SK-N-SH (cell line): Measurements from ENCODE around the gene COL17A1. TPM values are rescaled to one million over a fixed set of nuclear protein-coding genes. Genes with fewer than 3 reads are reported as not detected.

Experiments used
- CTCF ChIA-PET: fragments of 300-600, 350-600 bp; formaldehyde crosslinking; extraction: SDS; loops from one replicate; lab custom pipeline; 2021; lab: Yijun Ruan, JAX
- POLR2A ChIA-PET: fragments of 350-600 bp; sonication (Branson Sonifier 250); formaldehyde crosslinking; extraction: SDS; loops from one replicate; lab custom pipeline; 2020; ENCODE audit warnings: antibody characterized with exemption, inconsistent platforms; lab: Yijun Ruan, JAX
- DNase-seq: peaks from one replicate; pipeline ENCODE4 v3.0.0; 2012
- H2AFZ ChIP-seq: fragments of 200-600 bp; sonication (generic); 2 replicates; pipeline ENCODE4 v1.8.1; 2016; ENCODE audit warnings: antibody characterized with exemption, mild to moderate bottlenecking, low read depth
- H3F3A ChIP-seq: fragments of 200-600 bp; sonication (generic); replicated peaks from 2 replicates; pipeline ENCODE3; 2016; ENCODE audit warnings: antibody characterized with exemption, mild to moderate bottlenecking; ENCODE audit not compliant: insufficient read depth
- H3K27ac ChIP-seq, 2 experiments: fragments of 200-500 bp in 1 of 2; fragments of 200-600 bp in 1 of 2; sonication (Bioruptor generic) in 1 of 2; sonication (generic), shearing (Covaris generic) in 1 of 2; 2 replicates each; pipeline versions ENCODE4 v1.5.1 to v1.6.1; 2014 to 2016; ENCODE audit warnings: low read depth in 2 of 2, inconsistent platforms in 1 of 2, low read length in 1 of 2, mild to moderate bottlenecking in 1 of 2, mixed read lengths in 1 of 2
- H3K27me3 ChIP-seq: fragments of 200-600 bp; sonication (generic), shearing (Covaris generic); 2 replicates; pipeline ENCODE4 v1.6.1; 2016; ENCODE audit warnings: mixed run types; ENCODE audit not compliant: insufficient read depth
- H3K36me3 ChIP-seq, 2 experiments: fragments of 200-500 bp in 1 of 2; fragments of 200-600 bp in 1 of 2; sonication (Bioruptor generic) in 1 of 2; sonication (generic) in 1 of 2; replicated peaks in 1 of 2; 2 replicates each; pipeline versions ENCODE3 to v1.5.1; 2014 to 2016; ENCODE audit warnings: low read length in 1 of 2, mild to moderate bottlenecking in 1 of 2; ENCODE audit not compliant: insufficient read depth in 2 of 2, control insufficient read depth in 1 of 2
- H3K4me1 ChIP-seq, 2 experiments: fragments of 200-500 bp in 1 of 2; fragments of 200-600 bp in 1 of 2; sonication (Bioruptor generic) in 1 of 2; sonication (generic), shearing (Covaris generic) in 1 of 2; 2 replicates each; pipeline versions ENCODE4 v1.5.1 to v1.6.1; 2014 to 2016; ENCODE audit warnings: low read depth in 1 of 2, low read length in 1 of 2, mixed run types in 1 of 2; ENCODE audit not compliant: insufficient read depth in 2 of 2, control insufficient read depth in 1 of 2
- H3K4me2 ChIP-seq: fragments of 200-600 bp; sonication (generic), shearing (Covaris generic); 2 replicates; pipeline ENCODE4 v1.6.1; 2017; ENCODE audit warnings: mixed run types
- H3K4me3 ChIP-seq, 2 experiments: fragments of 200-500 bp in 1 of 2; fragments of 200-600 bp in 1 of 2; sonication (Bioruptor generic) in 1 of 2; sonication (generic), shearing (Covaris generic) in 1 of 2; 2 replicates each; pipeline versions ENCODE4 v1.5.1 to v1.8.1; 2014 to 2016; ENCODE audit warnings: low read depth in 2 of 2, inconsistent platforms in 1 of 2, low read length in 1 of 2, mild to moderate bottlenecking in 1 of 2, mixed read lengths in 1 of 2, moderate library complexity in 1 of 2
- H3K79me2 ChIP-seq: fragments of 200-600 bp; sonication (generic); 2 replicates; pipeline ENCODE4 v1.8.1; 2017; ENCODE audit warnings: mild to moderate bottlenecking; ENCODE audit not compliant: insufficient read depth
- H3K9ac ChIP-seq: fragments of 200-600 bp; sonication (generic); 2 replicates; pipeline ENCODE4 v1.6.1; 2017; ENCODE audit warnings: mixed run types
- H3K9me2 ChIP-seq: fragments of 200-600 bp; sonication (generic); 2 replicates; pipeline ENCODE4 v1.6.1; 2017; ENCODE audit warnings: mixed run types
- H3K9me3 ChIP-seq: fragments of 200-600 bp; sonication (generic); 2 replicates; pipeline ENCODE4 v1.6.1; 2017; ENCODE audit warnings: mixed run types, mild to moderate bottlenecking, moderate library complexity
- H4K20me1 ChIP-seq: fragments of 200-600 bp; sonication (generic); 2 replicates; pipeline ENCODE4 v1.6.1; 2017; ENCODE audit warnings: mild to moderate bottlenecking, mixed run types; ENCODE audit not compliant: insufficient read depth
- CTCF ChIP-seq: fragments of 200-600 bp; sonication (generic); IDR thresholded peaks from 2 replicates; pipeline ENCODE4 v1.6.1; 2017; ENCODE audit warnings: antibody characterized with exemption, mild to moderate bottlenecking, moderate library complexity
- ELF1 ChIP-seq: IDR thresholded peaks from 2 replicates; pipeline ENCODE4 v1.4.0; 2012
- FOSL2 ChIP-seq: IDR thresholded peaks from 2 replicates; pipeline ENCODE4 v1.4.0; 2012; ENCODE audit warnings: low read depth, mild to moderate bottlenecking, moderate library complexity, borderline replicate concordance
- FOXJ3 ChIP-seq: sonication (generic); formaldehyde crosslinking; IDR thresholded peaks from 2 replicates; pipeline ENCODE4 v1.5.1; 2020; ENCODE audit warnings: mild to moderate bottlenecking, missing genetic modification reagents
- FOXM1 ChIP-seq: IDR thresholded peaks from 2 replicates; pipeline ENCODE4 v1.4.0; 2012; ENCODE audit warnings: low read depth, mild to moderate bottlenecking
- JUND ChIP-seq: IDR thresholded peaks from 2 replicates; pipeline ENCODE4 v1.4.0; 2012
- NFIC ChIP-seq: IDR thresholded peaks from 2 replicates; pipeline ENCODE4 v1.4.0; 2012; ENCODE audit warnings: borderline replicate concordance
- POLR2AphosphoS5 ChIP-seq: IDR thresholded peaks from 2 replicates; pipeline ENCODE4 v1.6.1; 2012; ENCODE audit warnings: low read depth, low read length
- RCOR1 ChIP-seq: fragments of 150-350 bp; IDR thresholded peaks from 2 replicates; pipeline ENCODE4 v1.6.1; 2017; ENCODE audit warnings: antibody characterized with exemption, low read length
- REST ChIP-seq: IDR thresholded peaks from 2 replicates; pipeline ENCODE4 v1.6.1; 2012; ENCODE audit warnings: mild to moderate bottlenecking, low read depth, low read length, moderate library complexity
- RFX5 ChIP-seq: IDR thresholded peaks from 2 replicates; pipeline ENCODE4 v1.6.1; 2012; ENCODE audit warnings: mild to moderate bottlenecking, improper control_type of control experiment, low read length
- RXRA ChIP-seq: IDR thresholded peaks from 2 replicates; pipeline ENCODE4 v1.4.0; 2012; ENCODE audit warnings: low read depth, mild to moderate bottlenecking, borderline replicate concordance
- USF2 ChIP-seq: fragments of 150-350 bp; IDR thresholded peaks from 2 replicates; pipeline ENCODE4 v1.6.1; 2017; ENCODE audit warnings: antibody characterized with exemption, low read length, low read depth, borderline replicate concordance
- YY1 ChIP-seq: IDR thresholded peaks from 2 replicates; pipeline ENCODE4 v1.4.0; 2012; ENCODE audit warnings: low read depth, mild to moderate bottlenecking
- ZBTB33 ChIP-seq: IDR thresholded peaks from 2 replicates; pipeline ENCODE4 v1.4.0; 2012; ENCODE audit warnings: low read depth, borderline replicate concordance
- WGBS: methylation state at CpG from one replicate; pipeline ENCODE4 v1.1.6; 2017; ENCODE audit warnings: low lambda C conversion rate; 5-methylcytosine and 5-hydroxymethylcytosine counted together
- polyA plus RNA-seq, 3 experiments: library from polyadenylated mRNA; depleted of rRNA; stranded (reverse); fragments of >200 nt; gene quantifications; 2 replicates each; pipeline ENCODE4 v1.2.3, GENCODE V29; 2012

The COL17A1 gene
- polyA plus RNA-seq, 1 of the 3 experiments (the other 2 are of a cell fraction): 0.12 TPM

- Histone ChIP-seq H3K9me2 (no peaks in the 10 kb centered on the region), H3F3A (no peaks in the 10 kb centered on the region), H3K4me3 (no peak overlapping the region), H3K27ac (no peak overlapping the region), H3K9me3 (no peaks in the 10 kb centered on the region), H3K4me1 (no peaks in the 10 kb centered on the region; a peak in 1 of 4 replicates), H3K79me2 (no peaks in the 10 kb centered on the region), H3K4me2 (no peak overlapping the region), H2AFZ (no peak overlapping the region), H3K27me3 (no peaks in the 10 kb centered on the region), H3K9ac (no peak overlapping the region), H3K36me3 (peaks cover 22 to 31% of the 10 kb centered on the region in 2 experiments), H4K20me1 (no peaks in the 10 kb centered on the region)
- CTCF ChIA-PET: interaction anchor here (0.9 to 1.5 kb wide), 2 partner anchors 11 to 179 kb away, joined by 3 to 4 read pairs; no protein-coding TSS in a partner anchor
- TF ChIP-seq RXRA (no peak), YY1 (no peak), RFX5 (no peak), ZBTB33 (no peak), POLR2AphosphoS5 (no peak), ELF1 (no peak), RCOR1 (no peak), NFIC (no peak), USF2 (no peak), CTCF (no peak), REST (no peak), JUND (no peak), FOSL2 (no peak), FOXM1 (no peak), FOXJ3 (CRISPR knock-in tag) (no peak)
- POLR2A ChIA-PET: no interaction called here
- DNase-seq: no peak
- 100% methylated on average over 2 of the region's 2 CpGs for WGBS
These were observed 54.0 kb downstream of the COL17A1 start for GRCh38 chr10:104031631-104032030.
